Activated CD8-positive, alpha-beta T cell treated with anti-CD3 and anti-CD28 coated beads for 36 hours (primary cell): ENCODE measurements around the gene MOB3B. TPM values are rescaled to one million over a fixed set of nuclear protein-coding genes. Genes with fewer than 3 reads are reported as not detected.

Experiments
- ATAC-seq: fragments of 200-7000 bp; cut with Tn5 transposase; one replicate; pipeline ENCODE4 v1.10.0; 2021; ENCODE audit warnings: mild to moderate bottlenecking, moderate library complexity
- CTCF ChIA-PET: fragments of 350-600 bp; sonication (Branson Sonifier 250); formaldehyde crosslinking; loops from one replicate; lab custom pipeline; 2021; ENCODE audit warnings: antibody characterized with exemption; lab: Charles Lee
- POLR2A ChIA-PET: fragments of 350-600 bp; sonication (Branson Sonifier 250); formaldehyde crosslinking; loops from one replicate; lab custom pipeline; 2021; ENCODE audit warnings: antibody characterized with exemption; lab: Charles Lee
- DNase-seq: peaks from one replicate; pipeline ENCODE4 v3.0.0-alpha.2; 2020
- H3K27ac Mint-ChIP-seq: one replicate; pipeline ENCODE4 v1.8.0; 2021; ENCODE audit warnings: mild to moderate bottlenecking, mixed read lengths
- H3K27me3 Mint-ChIP-seq: one replicate; pipeline ENCODE4 v1.8.0; 2021; ENCODE audit warnings: mixed read lengths
- H3K36me3 Mint-ChIP-seq: one replicate; pipeline ENCODE4 v1.8.0; 2021; ENCODE audit warnings: low read depth, mixed read lengths
- H3K4me1 Mint-ChIP-seq: one replicate; pipeline ENCODE4 v1.8.0; 2021; ENCODE audit warnings: low read depth, mixed read lengths
- H3K4me3 Mint-ChIP-seq: one replicate; pipeline ENCODE4 v1.8.0; 2021; ENCODE audit warnings: mild to moderate bottlenecking, moderate library complexity, mixed read lengths
- H3K9me3 Mint-ChIP-seq: one replicate; pipeline ENCODE4 v1.8.0; 2021; ENCODE audit warnings: mixed read lengths
- intact Hi-C: fragments of 100-400 bp; cut with micrococcal nuclease; formaldehyde crosslinking; loops from one replicate; pipeline ENCODE4 v1.10.0; 2022
- total RNA-seq, 2 experiments: library from RNA; stranded (reverse); gene quantifications; one replicate each; pipeline ENCODE4 v1.2.3, GENCODE V29; 2021
- TF ChIP-seq, protein P1 (sequence below): fragments of 200-600 bp; IDR thresholded peaks from one replicate; pipeline ENCODE4 v1.8.0; 2022; ENCODE audit warnings: antibody characterized with exemption, mild to moderate bottlenecking

Gene MOB3B
- total RNA-seq, 2 experiments from 2014 or later, result 0.47 to 0.67 TPM

DNA sequence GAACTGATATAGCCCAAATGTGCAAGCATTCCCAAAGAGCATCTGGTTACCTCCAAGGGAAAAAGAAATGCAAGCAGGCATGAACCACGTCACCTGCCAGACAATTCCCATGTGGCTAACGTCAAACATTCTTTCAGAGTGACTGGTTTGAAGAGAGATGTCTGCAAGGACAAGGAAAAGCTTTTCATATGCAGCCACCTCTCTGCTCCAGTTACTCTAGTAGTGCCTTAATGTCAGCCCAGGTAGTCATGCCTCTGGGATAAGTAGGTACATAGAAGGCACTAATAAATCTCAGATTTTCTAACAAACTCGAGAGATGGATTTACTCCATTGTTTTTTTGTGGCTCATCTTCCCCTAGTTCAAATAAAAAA lies 102.4 kb downstream of the MOB3B start:
- ATAC-seq (no peak), DNase-seq (no peak)
- CTCF ChIA-PET, result no interaction called here
- POLR2A ChIA-PET, result no interaction called here
- Mint-ChIP-seq H3K9me3 (no peaks in the 10 kb centered on the region), H3K27me3 (peaks cover 1% of the 10 kb centered on the region), H3K4me1 (peaks cover 3% of the 10 kb centered on the region), H3K4me3 (no peak overlapping the region), H3K27ac (no peak overlapping the region), H3K36me3 (no peaks in the 10 kb centered on the region)
- TF ChIP-seq, protein P1, sequence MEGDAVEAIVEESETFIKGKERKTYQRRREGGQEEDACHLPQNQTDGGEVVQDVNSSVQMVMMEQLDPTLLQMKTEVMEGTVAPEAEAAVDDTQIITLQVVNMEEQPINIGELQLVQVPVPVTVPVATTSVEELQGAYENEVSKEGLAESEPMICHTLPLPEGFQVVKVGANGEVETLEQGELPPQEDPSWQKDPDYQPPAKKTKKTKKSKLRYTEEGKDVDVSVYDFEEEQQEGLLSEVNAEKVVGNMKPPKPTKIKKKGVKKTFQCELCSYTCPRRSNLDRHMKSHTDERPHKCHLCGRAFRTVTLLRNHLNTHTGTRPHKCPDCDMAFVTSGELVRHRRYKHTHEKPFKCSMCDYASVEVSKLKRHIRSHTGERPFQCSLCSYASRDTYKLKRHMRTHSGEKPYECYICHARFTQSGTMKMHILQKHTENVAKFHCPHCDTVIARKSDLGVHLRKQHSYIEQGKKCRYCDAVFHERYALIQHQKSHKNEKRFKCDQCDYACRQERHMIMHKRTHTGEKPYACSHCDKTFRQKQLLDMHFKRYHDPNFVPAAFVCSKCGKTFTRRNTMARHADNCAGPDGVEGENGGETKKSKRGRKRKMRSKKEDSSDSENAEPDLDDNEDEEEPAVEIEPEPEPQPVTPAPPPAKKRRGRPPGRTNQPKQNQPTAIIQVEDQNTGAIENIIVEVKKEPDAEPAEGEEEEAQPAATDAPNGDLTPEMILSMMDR, result no peak
- intact Hi-C loops, result no loop called here

DNA sequence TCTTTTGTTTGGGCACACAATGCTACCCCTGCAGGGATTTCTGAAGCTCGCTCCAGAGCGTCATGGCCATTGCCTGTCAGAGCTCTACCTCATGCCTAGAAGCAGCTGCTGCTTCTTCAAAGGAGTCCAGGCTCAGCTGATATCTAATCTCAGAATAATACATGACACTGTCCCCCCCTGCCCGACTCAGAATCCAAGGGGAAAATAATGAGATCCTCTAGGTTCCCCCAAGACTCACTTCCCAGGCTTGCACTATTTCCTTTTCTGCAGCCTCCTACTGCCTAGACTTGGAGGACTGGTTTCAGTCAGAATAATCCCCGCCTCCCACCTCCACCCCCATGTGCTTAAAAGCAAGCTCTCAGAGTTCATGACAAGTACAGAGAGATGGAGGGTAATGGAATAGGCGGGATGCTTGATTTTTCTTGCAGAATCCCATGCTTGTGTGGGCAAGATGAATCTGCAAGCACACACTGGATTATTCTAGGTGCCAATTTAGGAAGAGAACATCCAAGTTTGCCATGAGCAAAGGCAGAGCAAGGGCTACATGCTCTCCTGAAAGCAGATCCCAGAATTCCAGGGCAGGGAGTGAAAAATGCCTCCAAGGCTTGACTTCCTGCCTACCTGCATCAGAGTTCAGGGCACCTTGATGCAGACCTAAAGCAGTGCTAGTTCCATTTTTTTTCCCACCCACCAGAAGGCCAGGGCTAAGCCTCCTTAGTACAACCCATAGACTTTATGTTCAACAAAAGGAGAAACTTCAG lies 102.9 kb downstream of the MOB3B start:
- ChIA-PET CTCF (no interaction called here), POLR2A (no interaction called here)
- ATAC-seq (no peak), DNase-seq (no peak)
- H3K27ac Mint-ChIP-seq, result no peak overlapping the region
- TF ChIP-seq, protein P1, result no peak
- intact Hi-C loops, result no loop called here
- H3K4me1 Mint-ChIP-seq, result no peaks in the 10 kb centered on the region
- H3K27me3 Mint-ChIP-seq, result peaks cover 1% of the 10 kb centered on the region
- no peaks in the 10 kb centered on the region for H3K36me3 Mint-ChIP-seq
- no peak overlapping the region for H3K4me3 Mint-ChIP-seq
- no peaks in the 10 kb centered on the region for H3K9me3 Mint-ChIP-seq

DNA sequence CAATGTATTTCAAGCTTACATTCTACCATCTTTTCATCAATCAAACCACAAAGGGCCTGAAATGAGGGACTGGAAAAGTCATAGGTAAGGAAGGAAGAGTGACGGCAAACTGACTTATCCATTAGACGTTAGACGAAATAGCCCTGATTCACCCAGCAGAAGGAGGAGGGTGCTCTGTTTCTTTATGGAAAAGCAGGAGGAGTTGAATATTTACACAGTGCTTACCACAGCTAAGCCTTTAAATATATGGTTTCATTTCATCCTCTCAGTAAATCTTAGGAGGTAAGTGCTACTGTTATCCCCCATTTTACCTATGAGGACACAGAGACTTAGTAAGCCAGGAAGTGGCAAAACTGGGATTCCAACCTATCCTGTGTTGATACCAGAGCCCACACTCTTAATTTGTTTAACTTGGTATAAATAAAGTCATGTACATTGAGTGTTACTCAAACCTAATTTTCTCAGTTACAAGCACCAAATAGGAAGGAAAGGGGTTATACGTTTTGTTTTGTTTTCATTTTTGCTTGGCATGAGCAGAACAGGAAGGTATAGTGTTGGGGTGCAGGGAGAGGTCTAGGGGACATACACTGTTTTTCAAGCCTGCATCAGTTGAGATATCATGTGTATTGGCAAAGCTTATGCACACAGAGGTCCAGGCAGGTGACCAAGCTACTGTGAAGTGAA lies 103.6 kb downstream of the MOB3B start:
- POLR2A ChIA-PET, result no interaction called here
- intact Hi-C loops, result no loop called here

DNA sequence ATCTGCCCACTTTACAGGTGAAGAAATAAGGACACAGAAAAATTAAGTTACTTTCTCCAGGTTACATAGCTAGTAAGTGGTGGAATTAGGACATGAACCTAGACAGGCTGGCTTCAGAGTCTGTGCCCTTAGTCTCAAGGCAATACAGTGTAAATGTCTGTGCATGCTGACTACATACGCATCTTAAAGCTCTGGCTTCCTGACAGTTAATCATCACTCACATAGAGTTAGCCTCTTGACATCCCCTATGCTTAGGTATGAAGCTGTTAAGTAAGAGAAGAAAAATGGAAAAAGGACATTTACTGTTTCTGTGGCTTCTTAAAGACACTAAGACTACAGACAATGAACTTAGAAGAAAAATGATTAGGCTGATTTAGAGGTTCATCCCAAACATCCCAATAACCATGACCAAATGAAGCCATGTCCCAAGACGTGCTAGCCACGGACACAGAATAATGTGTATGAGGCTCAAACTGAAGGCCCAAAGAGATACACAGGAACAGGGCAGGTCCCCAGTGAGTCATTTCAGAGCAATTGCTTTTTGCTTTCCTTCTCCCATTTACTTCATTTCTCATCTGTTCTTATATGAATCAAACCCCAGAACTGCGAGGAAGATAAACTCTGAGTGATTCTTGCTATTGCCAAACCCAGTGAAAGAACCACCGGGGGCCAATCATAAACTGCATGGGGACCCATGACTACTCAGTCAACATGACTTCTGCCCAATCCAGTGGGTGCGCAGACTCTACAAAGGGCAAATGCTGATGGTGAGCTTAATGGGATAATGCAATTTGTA lies 105.5 kb downstream of the MOB3B start:
- intact Hi-C loops, result no loop called here
- CTCF ChIA-PET, result no interaction called here
- DNase-seq, result no peak
- H3K36me3 Mint-ChIP-seq, result no peaks in the 10 kb centered on the region
- H3K4me1 Mint-ChIP-seq, result no peaks in the 10 kb centered on the region
- H3K27ac Mint-ChIP-seq, result no peak overlapping the region
- H3K9me3 Mint-ChIP-seq, result no peaks in the 10 kb centered on the region
- POLR2A ChIA-PET, result no interaction called here
- TF ChIP-seq, protein P1, result no peak
- ATAC-seq, result no peak
- H3K27me3 Mint-ChIP-seq, result peaks cover 1% of the 10 kb centered on the region
- H3K4me3 Mint-ChIP-seq, result no peak overlapping the region

More for the DNA sequence above, 103.6 kb downstream of the MOB3B start:
- H3K27ac Mint-ChIP-seq, result no peak overlapping the region
- CTCF ChIA-PET, result no interaction called here
- TF ChIP-seq, protein P1, result no peak
- H3K27me3 Mint-ChIP-seq, result peaks cover 1% of the 10 kb centered on the region
- H3K36me3 Mint-ChIP-seq, result no peaks in the 10 kb centered on the region
- H3K4me1 Mint-ChIP-seq, result no peaks in the 10 kb centered on the region
- H3K9me3 Mint-ChIP-seq, result no peaks in the 10 kb centered on the region
- no peak for DNase-seq
- no peak for ATAC-seq
- no peak overlapping the region for H3K4me3 Mint-ChIP-seq
